Ishikawa (cell line): ENCODE data around the gene NEDD4L.

Experiments used
- CEBPB ChIP-seq: IDR thresholded peaks from 2 replicates; pipeline ENCODE4 v1.6.1; 2012
- EP300 ChIP-seq: IDR thresholded peaks from 2 replicates; pipeline ENCODE4 v1.6.1; 2012; ENCODE audit warnings: borderline replicate concordance
- NFIC ChIP-seq: IDR thresholded peaks from 2 replicates; pipeline ENCODE4 v1.6.1; 2012
- TF ChIP-seq, protein P1 (sequence below): IDR thresholded peaks from 2 replicates; pipeline ENCODE4 v1.6.1; 2012

- no peak for TF ChIP-seq CEBPB
- TF ChIP-seq, protein P1, sequence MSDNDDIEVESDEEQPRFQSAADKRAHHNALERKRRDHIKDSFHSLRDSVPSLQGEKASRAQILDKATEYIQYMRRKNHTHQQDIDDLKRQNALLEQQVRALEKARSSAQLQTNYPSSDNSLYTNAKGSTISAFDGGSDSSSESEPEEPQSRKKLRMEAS = no peak
- no peak for TF ChIP-seq NFIC
- no peak for TF ChIP-seq EP300
Measured at GRCh38 chr18:58264075-58264474, 220.0 kb downstream of the NEDD4L start.
